Large intestine (tissue), 3 donors: ENCODE data around the gene SLC66A1. TPM values are rescaled to one million over a fixed set of nuclear protein-coding genes. Genes with fewer than 3 reads are reported as not detected.
"Not testable (repeated sequence)": the region's sequence is repeated elsewhere in the genome, so short reads cannot be mapped to it uniquely, and the experiment has no call there.

ENCODE experiments used
- DNase-seq, 2 donors: peaks; one replicate each; pipeline versions ENCODE4 v3.0.0 to v3.0.0-alpha.2; 2013
- H3K27ac ChIP-seq: one replicate; pipeline ENCODE4 v1.5.1; 2013; ENCODE audit warnings: low read length
- H3K27me3 ChIP-seq: 2 replicates; pipeline ENCODE4 v1.6.1; 2013; ENCODE audit warnings: low read length; ENCODE audit not compliant: control insufficient read depth, insufficient read depth
- H3K36me3 ChIP-seq: 2 replicates; pipeline ENCODE4 v1.6.1; 2013; ENCODE audit warnings: low read length; ENCODE audit not compliant: control insufficient read depth, insufficient read depth
- H3K4me1 ChIP-seq: one replicate; pipeline ENCODE4 v1.6.1; 2013; ENCODE audit warnings: low read length; ENCODE audit not compliant: control insufficient read depth, insufficient read depth
- H3K4me3 ChIP-seq: one replicate; pipeline ENCODE4 v1.5.1; 2013; ENCODE audit warnings: low read length
- H3K9me3 ChIP-seq: one replicate; pipeline ENCODE4 v1.6.1; 2013; ENCODE audit warnings: mild to moderate bottlenecking, low read depth, low read length, moderate library complexity; ENCODE audit not compliant: control insufficient read depth
- WGBS: methylation state at CpG from one replicate; pipeline ENCODE4 v1.1.5; 2013; ENCODE audit warnings: low lambda C conversion rate; ENCODE audit not compliant: insufficient coverage; 5-methylcytosine and 5-hydroxymethylcytosine counted together
- polyA plus RNA-seq: library from polyadenylated mRNA; unstranded; fragments of 120-200 nt; gene quantifications from one replicate; pipeline ENCODE4 v1.2.1, GENCODE V29; 2013

The SLC66A1 gene
- polyA plus RNA-seq, 1 donor: 21.5 TPM

GRCh38 chr1:19304081-19304480, 8.0 kb upstream of the SLC66A1 start:
- no CpG with 5 or more reads among the region's 10 CpGs for WGBS
- not testable (repeated sequence) for H3K27ac ChIP-seq, DNase-seq, H3K4me3 ChIP-seq, H3K27me3 ChIP-seq, H3K9me3 ChIP-seq
- peaks cover 16% of the 10 kb centered on the region for H3K4me1 ChIP-seq
- peaks cover 69% of the 10 kb centered on the region for H3K36me3 ChIP-seq

- H3K9me3 ChIP-seq: no peaks in the 10 kb centered on the region
- no peak overlapping the region for H3K27ac ChIP-seq
- no CpG with 5 or more reads among the region's 11 CpGs for WGBS
- no peak overlapping the region for H3K4me3 ChIP-seq
- peaks cover 70% of the 10 kb centered on the region for H3K36me3 ChIP-seq
- DNase-seq: no peak
- H3K27me3 ChIP-seq: no peaks in the 10 kb centered on the region
- peaks cover 20% of the 10 kb centered on the region for H3K4me1 ChIP-seq
Observed at GRCh38 chr1:19305880-19306279, 6.2 kb upstream of the SLC66A1 start.

GRCh38 chr1:19306941-19307340, 5.2 kb upstream of the SLC66A1 start:
- DNase-seq: no peak
- Histone ChIP-seq H3K4me3 (no peak overlapping the region), H3K27ac (no peak overlapping the region), H3K36me3 (peaks cover 70% of the 10 kb centered on the region), H3K4me1 (peaks cover 20% of the 10 kb centered on the region), H3K9me3 (no peaks in the 10 kb centered on the region), H3K27me3 (no peaks in the 10 kb centered on the region)
- WGBS: no CpG with 5 or more reads among the region's 6 CpGs

DNA sequence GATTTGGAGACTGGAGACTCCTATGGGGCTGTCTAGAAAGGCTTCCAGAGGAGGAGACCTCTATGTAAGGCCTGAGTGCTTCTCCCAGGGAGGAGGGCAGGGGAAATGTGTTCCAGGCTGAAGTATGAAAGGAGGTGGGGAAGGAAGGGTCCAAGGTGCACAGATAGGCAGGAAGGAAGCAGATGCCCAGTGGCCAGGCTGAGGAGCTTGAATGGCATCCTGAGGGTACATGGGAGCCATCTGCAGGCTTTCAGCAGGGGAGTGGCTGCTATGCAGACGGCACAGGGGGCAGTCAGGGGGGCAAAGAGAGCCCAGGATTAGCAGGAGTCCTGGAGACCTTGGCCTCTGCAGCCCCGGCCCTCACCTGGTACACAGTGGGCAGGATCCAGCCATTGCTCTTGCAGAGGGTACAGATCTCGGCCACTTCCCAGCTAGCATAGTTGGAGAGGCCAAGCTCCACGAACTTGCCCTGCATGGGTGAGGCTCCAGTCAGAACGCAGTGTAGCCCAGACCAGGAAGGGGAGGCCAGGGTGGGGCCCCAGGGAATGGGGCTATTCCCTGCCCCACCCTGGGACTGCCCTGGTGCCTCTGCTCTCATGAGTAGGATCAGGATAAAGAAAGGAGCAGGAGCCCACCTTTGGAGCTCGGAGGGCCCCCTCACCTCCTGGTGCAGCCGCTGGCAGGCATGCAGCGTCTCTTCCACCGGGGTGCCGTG, 4.2 kb upstream of the SLC66A1 start:
- no peaks in the 10 kb centered on the region for H3K9me3 ChIP-seq
- peak; percentile 37 to 58 for DNase-seq
- peak overlapping the region; percentile 20 for H3K27ac ChIP-seq
- H3K4me1 ChIP-seq: peaks cover 25% of the 10 kb centered on the region
- H3K27me3 ChIP-seq: no peaks in the 10 kb centered on the region
- peaks cover 61% of the 10 kb centered on the region for H3K36me3 ChIP-seq
- no peak overlapping the region for H3K4me3 ChIP-seq
- no CpG with 5 or more reads among the region's 10 CpGs for WGBS

DNA sequence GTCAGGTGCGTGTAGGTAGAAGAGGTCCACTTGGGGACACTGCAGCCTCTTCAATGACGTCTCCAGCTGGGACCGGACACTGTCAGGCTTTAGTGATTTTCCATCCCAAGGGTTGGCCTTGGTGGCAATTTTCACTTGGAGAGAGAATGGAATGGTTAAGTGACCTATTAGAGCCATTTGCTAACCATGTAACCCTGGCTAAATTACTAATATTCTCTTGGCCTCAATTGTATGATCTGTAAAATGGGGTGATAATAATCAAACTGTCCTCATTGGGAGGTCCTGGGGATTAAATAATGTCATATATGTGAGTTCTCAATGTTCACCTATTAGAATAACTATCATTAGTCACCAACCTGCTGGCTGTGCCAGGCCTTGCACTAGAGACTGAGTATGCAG, 3.6 kb upstream of the SLC66A1 start:
- WGBS: no CpG with 5 or more reads among the region's 3 CpGs
- Histone ChIP-seq H3K36me3 (peaks cover 56% of the 10 kb centered on the region), H3K27me3 (no peaks in the 10 kb centered on the region), H3K9me3 (no peaks in the 10 kb centered on the region), H3K4me1 (peaks cover 29% of the 10 kb centered on the region), H3K4me3 (no peak overlapping the region), H3K27ac (peak overlapping the region; percentile 14)
- no peak for DNase-seq

- no CpG with 5 or more reads among the region's 6 CpGs for WGBS
- Histone ChIP-seq H3K4me3 (no peak overlapping the region), H3K27me3 (no peaks in the 10 kb centered on the region), H3K9me3 (no peaks in the 10 kb centered on the region), H3K4me1 (peaks cover 36% of the 10 kb centered on the region), H3K36me3 (peaks cover 51% of the 10 kb centered on the region), H3K27ac (no peak overlapping the region)
- no peak for DNase-seq
Observed at GRCh38 chr1:19309123-19309813, 2.9 kb upstream of the SLC66A1 start.

DNA sequence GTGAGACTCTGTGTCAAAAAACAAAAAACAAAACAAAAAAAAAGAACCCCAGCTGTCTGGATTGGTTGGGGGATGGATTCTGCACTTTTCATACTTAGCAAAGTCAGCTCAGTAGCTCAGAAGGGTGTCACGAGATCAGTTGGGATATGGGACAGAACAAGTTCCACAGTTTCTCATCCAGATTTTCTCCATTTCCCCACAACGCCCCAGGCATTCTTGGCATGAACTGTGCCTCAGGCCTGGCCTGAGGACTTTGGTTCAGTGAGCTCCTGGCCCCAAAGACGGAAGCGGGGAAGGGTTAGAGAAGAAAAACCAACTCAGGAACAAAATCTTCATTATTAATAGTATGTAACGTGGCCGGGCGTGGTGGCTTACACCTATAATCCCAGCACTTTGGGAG, 2.1 kb upstream of the SLC66A1 start:
- no peak overlapping the region for H3K27ac ChIP-seq
- no peaks in the 10 kb centered on the region for H3K9me3 ChIP-seq
- peaks cover 36% of the 10 kb centered on the region for H3K4me1 ChIP-seq
- no CpG with 5 or more reads among the region's 7 CpGs for WGBS
- peaks cover 44% of the 10 kb centered on the region for H3K36me3 ChIP-seq
- no peaks in the 10 kb centered on the region for H3K27me3 ChIP-seq
- H3K4me3 ChIP-seq: no peak overlapping the region
- no peak for DNase-seq

- 56% methylated on average over 5 of the region's 13 CpGs for WGBS
- H3K4me3 ChIP-seq: peak overlapping the region; percentile 76
- H3K36me3 ChIP-seq: peaks cover 38% of the 10 kb centered on the region
- H3K27me3 ChIP-seq: no peaks in the 10 kb centered on the region
- no peaks in the 10 kb centered on the region for H3K9me3 ChIP-seq
- DNase-seq: peak; percentile 54 to 75
- H3K4me1 ChIP-seq: peaks cover 36% of the 10 kb centered on the region
- peak overlapping the region; percentile 58 for H3K27ac ChIP-seq
Observed at GRCh38 chr1:19310720-19311502, 1.2 kb upstream of the SLC66A1 start.

DNA sequence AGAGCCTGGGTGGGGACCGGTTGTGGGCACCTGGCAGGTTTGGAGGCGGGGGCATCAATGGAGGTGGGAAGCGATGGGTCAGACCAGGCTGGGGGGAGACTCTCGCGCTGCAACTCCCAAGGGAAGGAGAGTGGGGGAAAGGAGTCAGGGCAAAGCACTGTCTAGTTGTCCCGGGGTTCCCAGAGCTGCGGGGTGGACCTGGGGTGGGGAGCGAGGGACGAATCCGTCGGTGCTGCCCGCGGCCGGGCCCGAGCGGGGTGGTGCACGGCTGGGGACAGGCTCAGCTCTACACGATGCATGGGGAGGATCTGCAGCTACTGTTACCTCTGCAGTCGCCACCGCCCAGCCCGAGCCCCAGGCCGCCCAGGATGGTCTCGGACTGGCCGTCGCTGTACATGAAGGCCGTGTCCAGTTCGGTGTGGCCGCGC, 609 bp upstream of the SLC66A1 start:
- peak overlapping the region; percentile 58 for H3K27ac ChIP-seq
- WGBS: 0% methylated on average over 1 of the region's 29 CpGs
- no peaks in the 10 kb centered on the region for H3K27me3 ChIP-seq
- H3K36me3 ChIP-seq: peaks cover 32% of the 10 kb centered on the region
- H3K4me3 ChIP-seq: peak overlapping the region; percentile 76
- no peaks in the 10 kb centered on the region for H3K9me3 ChIP-seq
- peaks cover 36% of the 10 kb centered on the region for H3K4me1 ChIP-seq
- DNase-seq: no peak
